T-helper 1 cell (primary cell): ENCODE results near the gene FYTTD1.
"Not testable (repeated sequence)": the region's sequence is repeated elsewhere in the genome, so short reads cannot be mapped to it uniquely, and the experiment has no call there.

Experiments used
- DNase-seq, 5 donors: peaks; one replicate each; pipeline ENCODE4 v3.0.0-alpha.2; 2012 to 2020
- total RNA-seq, 4 donors: gene quantifications; one replicate each; lab custom pipeline; 2026; lab: John Stamatoyannopoulos, UW

FYTTD1 gene, protein sequence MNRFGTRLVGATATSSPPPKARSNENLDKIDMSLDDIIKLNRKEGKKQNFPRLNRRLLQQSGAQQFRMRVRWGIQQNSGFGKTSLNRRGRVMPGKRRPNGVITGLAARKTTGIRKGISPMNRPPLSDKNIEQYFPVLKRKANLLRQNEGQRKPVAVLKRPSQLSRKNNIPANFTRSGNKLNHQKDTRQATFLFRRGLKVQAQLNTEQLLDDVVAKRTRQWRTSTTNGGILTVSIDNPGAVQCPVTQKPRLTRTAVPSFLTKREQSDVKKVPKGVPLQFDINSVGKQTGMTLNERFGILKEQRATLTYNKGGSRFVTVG
- total RNA-seq: 81.6 to 117 (median 96.6) reads per million in 4 donors

DNA sequence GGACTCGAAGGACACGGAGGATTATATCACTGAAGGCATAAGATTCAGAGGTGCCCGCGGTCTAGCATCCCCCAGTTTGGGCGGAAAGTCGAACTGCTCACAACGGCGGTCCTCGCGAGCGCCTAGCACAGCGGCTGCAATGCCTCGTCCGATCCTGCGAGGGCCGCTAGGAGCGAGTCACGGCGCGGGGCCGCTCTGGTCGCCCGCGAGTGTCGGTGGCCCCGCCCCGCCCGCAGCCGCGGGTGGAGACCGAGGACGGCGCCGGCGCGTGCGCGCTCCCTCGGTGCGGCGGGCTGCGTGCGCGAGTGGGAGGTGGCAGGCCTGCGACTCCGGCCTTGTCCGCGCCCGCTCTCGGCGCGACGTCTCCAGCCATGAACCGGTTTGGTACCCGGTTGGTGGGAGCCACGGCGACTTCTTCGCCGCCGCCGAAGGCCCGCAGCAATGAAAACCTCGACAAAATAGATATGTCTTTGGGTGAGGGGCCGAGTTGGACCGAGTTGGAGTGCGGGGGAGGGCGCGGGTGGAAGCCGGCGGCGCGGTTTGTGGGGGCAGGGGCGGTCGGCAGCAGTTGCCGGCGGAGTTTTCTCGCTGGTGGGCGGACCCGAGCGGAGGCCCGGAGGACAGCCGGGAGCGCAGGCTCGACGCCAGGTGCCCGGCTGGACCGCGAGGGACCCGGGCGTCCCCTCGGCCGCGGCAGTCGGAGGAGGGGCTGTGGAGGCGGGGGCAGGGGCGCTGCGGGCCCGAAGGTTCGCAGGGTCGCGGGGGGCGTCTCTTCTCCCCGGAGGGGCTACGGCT is at the start of gene FYTTD1:
Gene FYTTD1, plus strand, starts transcription at position 283 of the 795 bp plus-strand sequence. Its CDS starts 89 bp downstream, at position 372.
- DNase-seq: peak; percentile 76 to 89 (median 79)

DNA sequence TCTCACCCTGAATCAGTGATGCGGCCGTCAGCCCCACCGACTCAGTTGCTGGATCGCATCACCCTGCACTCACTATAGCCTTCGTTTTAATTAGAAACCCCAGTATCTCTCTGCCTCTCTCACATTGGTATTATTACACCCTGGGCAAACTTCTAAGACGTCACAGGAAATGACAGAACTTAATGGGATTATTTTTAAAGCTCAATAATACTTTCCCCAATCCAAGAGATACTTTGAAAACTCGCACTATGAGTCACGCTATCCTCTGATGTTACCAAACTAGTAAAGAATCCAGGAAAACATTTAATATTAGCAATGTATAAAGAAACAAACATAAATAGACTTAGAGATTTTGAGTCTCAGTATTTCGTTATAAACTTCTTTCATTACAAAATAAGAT is 49.6 kb upstream of the FYTTD1 start:
- DNase-seq: no peak

DNA sequence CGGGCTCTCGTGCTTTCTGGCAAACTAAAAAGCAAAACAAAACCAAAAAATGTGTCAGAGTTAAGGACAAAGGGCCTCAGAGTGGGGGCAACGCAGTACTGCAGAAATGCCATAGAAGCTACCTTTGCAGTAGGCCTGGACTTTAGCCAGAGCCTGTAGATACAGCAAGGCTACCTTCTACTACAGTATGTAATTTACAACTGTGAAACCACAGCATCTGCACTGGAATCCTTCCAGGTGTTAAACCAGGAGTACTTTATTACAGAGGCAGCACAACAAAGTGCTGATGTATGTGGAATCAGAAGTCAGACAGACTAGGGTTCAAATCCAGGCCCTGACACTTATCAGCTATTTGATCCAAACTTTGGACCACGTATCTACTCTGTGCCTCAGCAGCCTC is 47.8 kb upstream of the FYTTD1 start:
- no peak for DNase-seq

DNA sequence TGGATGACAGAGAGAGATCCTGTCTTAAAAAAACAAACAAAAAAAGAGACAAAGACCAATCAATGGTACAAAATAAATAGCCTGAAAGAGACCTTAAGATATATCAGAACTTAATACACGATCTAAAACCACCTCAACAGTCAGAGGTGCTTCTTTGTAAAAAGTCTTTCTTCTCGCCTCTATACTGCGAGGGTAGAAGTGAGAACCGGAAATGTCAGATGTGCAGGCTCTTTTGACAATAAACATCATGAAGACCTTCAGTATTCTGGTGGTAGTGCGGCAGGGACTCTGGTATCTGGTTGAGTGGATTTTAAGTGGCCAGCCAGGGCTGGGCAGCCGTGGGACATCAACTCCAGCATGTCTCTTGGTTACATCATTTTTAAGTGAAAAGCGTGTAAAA is 43.0 kb upstream of the FYTTD1 start:
- DNase-seq: no peak

DNA sequence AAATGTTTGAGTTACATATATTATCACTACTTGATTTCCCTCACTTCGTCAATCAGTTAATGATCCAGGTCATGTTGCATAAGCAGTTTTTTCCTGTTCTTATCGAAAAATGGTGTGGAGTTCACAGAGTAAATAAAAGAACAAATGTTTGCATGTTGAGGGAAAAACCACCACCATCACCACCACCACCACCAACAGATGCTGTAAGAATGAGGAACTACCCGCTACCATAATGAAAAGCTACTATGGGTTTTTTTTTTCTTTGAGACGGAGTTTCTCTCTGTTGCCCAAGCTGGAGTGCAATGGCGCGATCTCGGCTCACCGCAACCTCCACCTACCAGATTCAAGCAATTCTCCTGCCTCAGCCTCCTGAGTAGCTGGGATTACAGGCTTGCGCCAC is 40.5 kb upstream of the FYTTD1 start:
- no peak for DNase-seq

DNA sequence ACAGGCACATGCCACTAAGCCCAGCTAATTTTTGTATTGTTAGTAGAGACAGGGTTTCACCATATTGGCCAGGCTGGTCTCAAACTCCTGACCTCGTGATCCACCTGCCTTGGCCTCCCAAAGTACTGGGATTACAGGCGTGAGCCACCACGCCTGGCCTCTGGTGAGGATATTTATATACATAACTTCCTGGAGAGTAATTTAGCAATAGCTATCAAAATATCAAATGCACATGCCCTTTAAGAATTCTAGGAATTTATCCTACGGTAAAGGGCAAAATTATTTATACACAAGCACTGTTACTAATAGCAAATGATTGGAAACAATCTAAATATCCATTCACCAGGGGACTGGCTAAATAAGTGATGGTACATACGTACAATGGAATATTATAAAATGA is 38.7 kb upstream of the FYTTD1 start:
- DNase-seq: not testable (repeated sequence)

DNA sequence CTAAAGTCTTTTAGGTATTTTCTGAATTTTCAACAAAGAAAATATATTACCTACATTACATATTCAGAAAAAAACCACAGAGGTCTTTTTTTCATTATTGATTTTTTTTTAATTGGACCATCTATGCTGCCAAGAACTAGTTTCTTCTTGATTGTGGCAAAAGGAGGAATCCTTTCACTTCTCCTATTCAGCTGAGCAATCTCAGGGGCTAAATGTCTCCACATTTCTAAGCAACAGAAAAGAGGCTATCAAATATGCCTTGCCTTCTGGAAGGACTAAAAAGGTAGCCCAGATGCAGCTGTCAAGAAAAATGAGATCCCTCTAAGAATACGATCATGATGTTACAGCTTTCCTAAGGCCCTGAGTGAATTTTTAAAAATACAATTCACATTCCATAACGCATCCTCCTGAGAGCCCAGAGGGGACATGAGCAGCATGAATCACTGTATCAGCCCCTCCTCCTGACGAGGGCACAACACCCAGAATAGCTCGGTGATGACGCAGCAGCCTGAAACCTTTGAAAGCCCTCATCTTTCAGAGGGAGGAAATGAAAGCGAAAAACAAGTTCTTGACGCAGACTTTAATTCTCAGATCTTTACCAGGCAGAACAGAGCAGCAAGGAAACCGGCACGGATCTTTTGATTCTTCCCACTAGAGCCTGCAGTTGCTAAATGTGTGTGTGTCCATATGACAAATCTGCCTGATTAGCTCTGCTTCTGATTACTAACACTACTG is 37.5 kb upstream of the FYTTD1 start:
- DNase-seq: peak; percentile 67 to 92 (median 80)

DNA sequence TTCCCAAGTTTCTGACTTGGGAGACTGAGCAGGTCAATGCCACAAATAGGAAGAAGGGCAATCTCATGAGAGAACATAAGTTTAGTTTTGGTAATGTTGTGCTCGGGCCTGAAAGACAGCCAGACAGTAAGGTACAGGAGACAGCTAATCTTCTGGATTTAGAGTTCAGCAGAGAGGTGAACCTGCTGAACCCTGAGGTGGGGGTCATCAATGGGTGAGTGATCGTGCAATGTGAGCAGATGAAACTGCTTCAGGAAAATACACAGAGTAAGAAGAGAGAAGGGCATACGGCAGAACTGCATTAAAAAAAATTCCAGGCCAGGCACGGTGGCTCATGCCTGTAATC is 36.2 kb upstream of the FYTTD1 start:
- DNase-seq: no peak

DNA sequence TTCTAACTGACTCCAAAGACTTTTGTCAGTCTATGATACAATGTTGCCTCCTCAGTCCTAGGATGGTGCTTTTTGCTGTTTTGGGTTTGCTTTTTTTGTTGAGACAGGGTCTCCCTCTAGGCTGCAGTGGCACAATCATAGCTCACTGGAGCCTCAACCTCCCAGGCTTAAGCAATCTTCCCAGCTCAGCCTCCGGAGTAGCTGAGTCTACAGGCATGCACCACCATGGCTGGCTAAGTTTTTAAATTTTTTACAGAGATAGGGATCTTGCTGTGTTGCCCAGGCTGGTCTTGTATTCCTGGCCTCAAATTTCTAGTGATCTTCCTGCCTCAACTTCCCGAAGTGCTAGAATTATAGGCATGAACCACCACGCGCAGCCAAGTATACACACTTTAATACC is 35.4 kb upstream of the FYTTD1 start:
- DNase-seq: no peak

DNA sequence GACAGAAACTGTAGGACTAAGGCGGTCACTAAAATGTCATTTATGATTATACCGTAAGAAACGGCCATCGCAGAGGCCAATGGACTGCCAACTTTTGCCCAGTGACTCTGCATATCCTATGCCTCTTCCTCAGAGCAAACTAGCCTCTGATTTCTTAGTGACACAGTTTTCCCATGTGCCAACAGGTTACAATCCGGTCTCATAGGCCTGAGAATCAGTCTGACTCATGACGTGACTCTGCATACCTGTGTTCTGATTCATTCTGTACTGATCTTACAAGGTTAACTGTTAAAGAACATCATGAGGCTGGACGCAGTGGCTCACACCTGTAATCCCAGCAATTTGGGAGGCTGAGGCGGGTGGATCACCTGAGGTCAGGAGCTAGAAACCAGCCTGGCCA is 30.8 kb upstream of the FYTTD1 start:
- DNase-seq: no peak

DNA sequence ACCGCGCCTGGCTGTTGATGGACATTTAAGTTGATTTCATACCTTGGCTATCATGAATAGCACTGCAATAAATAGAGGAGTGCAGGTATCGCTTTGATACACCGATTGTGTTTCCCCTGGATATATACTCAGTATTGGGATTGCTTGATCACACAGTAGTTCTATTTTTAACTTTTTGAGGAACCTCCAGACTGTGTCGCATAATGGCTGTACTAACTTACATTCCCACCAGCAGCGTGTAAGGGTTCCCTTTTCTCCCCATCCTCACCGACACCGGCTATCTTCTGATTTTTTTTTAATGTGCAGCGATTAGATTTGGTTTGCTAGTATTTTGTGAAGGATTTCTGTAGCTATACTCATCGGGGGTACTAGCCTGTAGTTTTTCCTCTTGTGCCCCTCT is 29.0 kb upstream of the FYTTD1 start:
- DNase-seq: no peak

DNA sequence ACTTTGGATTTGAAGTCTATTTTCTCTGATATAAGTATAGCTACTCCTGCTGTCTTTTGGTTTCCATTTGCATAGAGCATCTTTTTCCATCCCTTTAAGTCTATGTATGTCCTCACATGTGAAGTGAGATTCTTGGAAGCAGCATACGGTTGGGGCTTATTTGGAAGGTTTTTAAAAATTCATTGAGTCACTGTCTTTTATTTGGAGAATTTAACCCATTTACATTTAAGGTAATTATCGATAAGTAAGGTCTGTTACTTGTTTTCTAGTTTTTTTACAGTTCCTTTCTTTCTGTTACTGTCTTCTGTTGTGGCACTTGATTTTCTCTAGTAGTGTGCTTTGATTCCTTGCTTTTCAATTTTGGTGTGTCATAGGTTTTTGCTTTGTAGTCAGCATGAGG is 26.9 kb upstream of the FYTTD1 start:
- no peak for DNase-seq

DNA sequence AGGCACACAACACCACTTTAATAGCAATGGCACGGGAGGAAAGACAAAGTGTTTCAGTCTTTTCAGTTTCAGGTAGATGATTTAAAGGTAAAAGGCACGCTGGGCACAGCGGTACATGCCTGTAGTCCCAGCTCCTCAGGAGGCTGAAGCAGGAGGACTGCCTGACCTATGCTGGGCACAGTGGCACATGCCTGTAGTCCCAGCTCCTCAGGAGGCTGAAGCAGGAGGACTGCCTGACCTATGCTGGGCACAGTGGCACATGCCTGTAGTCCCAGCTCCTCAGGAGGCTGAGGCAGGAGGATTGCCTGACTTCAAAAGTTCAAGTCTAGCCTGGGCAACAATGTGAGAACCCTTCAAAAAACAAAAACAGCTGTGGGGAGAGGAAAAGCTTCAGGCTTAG is 21.8 kb upstream of the FYTTD1 start:
- DNase-seq: not testable (repeated sequence)

DNA sequence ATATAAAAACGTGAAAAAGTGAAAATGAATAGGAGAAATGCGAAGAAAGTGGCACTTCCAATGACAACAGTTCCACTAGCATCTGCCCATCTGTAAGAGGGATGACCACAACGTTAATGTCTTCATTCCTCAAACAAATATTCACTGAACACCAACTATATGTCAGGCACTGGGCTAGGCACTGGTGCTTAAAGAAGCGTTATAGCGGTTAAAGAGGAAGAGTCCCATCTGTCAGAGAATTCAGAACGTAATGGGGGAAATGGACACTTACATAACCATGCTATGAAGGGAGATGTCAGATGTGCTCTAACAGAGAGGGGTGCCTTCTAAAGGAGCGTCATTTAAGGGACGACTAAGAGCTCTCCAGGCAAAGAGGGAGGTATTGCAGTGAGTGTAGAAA is 21.2 kb upstream of the FYTTD1 start:
- no peak for DNase-seq

DNA sequence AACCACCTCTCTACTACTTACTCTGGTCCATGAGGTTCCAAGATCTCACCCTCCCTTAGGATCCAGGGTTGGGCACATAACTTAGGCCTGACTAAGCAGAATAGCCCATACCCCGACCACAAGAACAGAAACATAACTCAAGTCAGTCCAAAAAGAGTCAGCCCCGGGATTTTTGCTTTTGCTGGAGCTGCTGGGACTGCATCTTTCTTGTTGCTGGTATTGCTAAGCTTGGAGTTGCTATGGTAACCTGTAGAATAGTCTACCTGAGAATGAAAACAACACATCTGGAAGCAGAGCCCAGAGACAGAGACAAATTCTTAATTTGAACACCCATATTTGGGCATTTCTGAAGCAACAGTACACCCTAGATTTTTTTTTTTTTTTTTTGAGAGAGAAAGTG is 19.5 kb upstream of the FYTTD1 start:
- no peak for DNase-seq

DNA sequence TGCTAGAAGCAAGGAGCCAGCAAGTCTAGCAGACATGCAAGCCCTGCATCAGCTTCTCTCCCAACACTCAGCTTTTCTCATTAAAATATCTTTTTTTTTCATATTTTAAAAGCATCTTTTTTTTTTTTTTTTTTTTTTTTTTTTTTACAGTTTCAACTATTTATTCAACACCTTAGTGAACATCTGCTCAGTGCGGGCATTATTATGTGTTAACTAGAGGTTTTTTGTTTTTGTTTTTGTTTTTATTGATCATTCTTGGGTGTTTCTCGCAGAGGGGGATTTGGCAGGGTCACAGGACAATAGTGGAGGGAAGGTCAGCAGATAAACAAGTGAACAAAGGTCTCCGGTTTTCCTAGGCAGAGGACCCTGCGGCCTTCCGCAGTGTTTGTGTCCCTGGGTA is 18.9 kb upstream of the FYTTD1 start:
- not testable (repeated sequence) for DNase-seq

DNA sequence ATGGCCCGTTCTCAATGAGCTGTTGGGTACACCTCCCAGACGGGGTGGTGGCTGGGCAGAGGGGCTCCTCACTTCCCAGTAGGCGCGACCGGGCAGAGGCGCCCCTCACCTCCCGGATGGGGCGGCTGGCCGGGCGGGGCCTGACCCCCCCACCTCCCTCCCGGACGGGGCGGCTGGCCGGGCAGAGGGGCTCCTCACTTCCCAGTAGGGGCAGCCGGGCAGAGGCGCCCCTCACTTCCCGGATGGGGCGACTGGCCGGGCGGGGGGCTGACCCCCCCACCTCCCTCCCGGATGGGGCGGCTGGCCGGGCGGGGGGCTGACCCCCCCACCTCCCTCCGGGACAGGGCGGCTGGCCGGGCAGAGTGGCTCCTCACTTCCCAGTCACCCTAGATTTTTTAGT is 18.2 kb upstream of the FYTTD1 start:
- not testable (repeated sequence) for DNase-seq

DNA sequence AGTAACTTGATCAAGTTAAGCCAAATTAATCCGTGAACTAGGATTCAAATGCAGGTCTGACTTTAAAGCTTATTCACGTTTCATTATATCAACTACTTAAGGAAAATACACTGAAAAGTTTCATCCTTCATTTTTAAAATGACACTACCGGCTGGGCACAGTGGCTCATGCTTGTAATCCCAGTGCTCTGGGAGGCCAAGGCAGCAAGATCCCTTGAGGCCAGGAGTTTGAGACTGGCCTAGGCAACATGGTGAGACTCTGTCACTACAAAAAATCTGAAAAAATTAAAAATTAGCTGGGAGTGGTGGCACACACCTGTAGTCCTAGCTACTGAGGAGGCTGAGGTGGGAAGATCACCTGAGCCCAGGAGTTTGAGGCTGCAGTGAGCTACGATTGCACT is 16.6 kb upstream of the FYTTD1 start:
- DNase-seq: no peak

DNA sequence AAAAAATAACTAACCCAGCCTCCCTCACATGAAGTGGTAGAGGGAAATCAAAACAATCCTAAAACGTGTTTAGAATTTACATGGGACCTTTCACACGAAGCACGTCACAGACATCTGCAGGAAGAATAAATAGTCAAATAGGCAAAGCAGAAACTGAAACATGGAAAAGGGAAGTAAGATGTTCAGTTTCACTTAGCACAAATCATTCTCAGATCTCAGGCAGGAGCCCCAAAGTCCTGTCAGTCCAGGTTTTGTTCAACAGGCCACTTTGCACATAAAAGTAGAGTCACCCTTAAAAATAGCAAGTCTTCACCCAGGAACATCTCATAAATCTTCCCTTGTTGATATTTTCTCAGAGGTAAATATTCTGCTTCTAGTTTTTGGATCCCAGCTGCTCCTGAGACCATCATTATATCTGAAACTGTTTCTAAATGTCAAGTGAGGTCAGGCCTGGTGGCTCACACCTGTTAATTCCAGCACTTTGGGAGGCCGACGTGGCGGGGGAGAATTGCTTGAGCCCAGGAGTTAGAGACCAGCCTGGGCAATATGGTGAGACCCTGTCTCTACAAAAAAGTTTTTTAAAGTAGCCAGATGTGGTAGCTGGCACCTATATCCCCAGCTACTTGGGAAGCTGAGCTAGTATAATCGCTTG is 14.9 kb upstream of the FYTTD1 start:
- no peak for DNase-seq

DNA sequence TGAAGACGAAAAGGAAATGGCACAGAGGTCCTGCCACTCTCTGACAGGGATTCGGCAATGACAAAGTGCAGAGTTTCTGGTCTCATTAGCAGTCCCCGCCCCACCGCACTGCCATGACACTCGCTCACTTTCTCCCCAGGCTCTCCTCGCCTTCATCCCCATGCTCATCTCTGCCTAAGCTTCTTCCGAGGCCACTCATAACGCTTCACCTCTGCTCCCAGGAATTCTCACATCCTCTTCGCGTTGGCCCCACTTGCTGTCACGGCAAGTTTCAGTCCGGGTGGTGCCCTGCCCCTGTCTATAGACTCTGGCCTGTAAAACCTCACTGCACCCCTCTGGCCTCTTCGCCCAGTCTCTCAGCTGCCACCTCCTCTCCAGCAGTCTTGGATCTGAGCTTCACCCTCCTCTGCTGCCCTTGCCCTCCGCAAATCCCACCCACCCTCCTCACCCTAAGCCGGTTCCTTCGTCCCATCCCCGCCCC is 13.6 kb upstream of the FYTTD1 start:
- peak in 3 of 5 donors; percentile 24 to 53 (median 32) for DNase-seq

DNA sequence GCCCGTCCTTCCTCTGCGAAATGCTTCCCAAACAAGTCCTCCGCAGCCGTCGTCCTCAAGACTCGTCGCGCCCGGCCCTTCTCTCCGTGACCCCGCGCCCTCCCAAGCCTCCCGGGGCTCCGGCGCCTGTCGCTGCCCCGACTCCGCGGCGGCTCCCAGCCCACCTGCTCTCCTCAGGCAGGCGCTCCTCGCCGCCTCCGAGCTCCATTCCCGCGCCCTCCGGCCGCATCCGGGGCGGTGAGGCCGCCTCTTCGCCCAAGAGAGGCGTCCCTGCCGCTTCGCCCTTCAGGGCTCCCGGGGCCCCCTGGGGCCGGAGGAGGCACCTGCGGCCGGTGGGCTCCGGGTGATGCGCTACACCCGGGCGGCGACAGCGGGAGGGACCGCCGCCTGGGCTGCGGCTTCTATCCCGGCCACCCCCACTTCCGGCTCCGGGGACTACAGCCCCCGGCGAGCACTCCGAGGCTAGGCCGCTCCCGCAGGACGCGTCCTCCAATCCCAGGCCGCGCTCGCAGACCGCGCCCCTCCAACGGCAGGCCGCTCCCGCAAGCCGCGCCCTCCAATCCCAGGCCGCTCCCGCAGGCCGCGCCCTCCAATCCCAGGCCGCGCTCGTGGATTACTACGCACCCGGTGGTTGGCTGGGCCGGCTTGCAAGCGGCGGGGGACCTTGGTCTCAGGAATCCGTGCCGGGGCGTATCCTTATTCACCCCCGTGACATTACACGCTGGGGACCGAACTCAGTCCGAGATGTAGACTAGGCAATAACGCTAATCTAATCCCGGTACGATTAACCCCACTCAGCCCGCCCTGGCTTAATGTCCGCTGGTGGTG is 13.0 kb upstream of the FYTTD1 start, which contains the start of gene RUBCN:
Gene RUBCN, minus strand, starts transcription at position 414 of the 828 bp plus-strand sequence. Its CDS starts 185 bp downstream, at position 229.
- peak; percentile 87 to 97 (median 90) for DNase-seq

DNA sequence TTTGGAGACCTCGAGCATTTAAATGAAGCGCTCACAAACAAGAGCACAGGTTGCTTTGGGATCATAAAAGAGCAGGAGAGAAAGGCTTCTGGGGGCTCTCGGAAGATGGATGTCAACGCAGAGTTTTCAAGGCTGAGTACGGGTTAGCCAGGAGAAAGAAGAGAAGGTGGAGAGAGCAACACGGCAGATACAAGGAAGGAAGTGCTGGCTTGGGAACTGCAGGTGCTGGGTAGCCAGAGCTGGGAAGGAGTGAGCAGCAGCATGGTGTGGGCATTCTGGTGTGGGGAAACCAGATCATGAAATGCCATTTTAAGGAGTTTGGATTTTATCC is 12.4 kb upstream of the FYTTD1 start:
- no peak for DNase-seq
